Endodermal cell (in vitro differentiated cells): ENCODE results near the gene GRB14. TPM values are rescaled to one million over a fixed set of nuclear protein-coding genes. Genes with fewer than 3 reads are reported as not detected.

Experiments
- DNase-seq: peaks from one replicate; pipeline ENCODE4 v3.0.0-alpha.2; 2017
- H3K27ac ChIP-seq: 2 replicates; pipeline ENCODE4 v1.5.1; 2013; ENCODE audit warnings: mild to moderate bottlenecking, low read depth, low read length, moderate library complexity
- H3K27me3 ChIP-seq: 2 replicates; pipeline ENCODE4 v1.6.1; 2013; ENCODE audit warnings: mild to moderate bottlenecking, low read length, moderate library complexity; ENCODE audit not compliant: insufficient read depth, control insufficient read depth, poor library complexity, severe bottlenecking
- H3K36me3 ChIP-seq: 2 replicates; pipeline ENCODE4 v1.7.0; 2013; ENCODE audit warnings: mild to moderate bottlenecking, low read length, moderate library complexity; ENCODE audit not compliant: control insufficient read depth, insufficient read depth
- H3K4me1 ChIP-seq: one replicate; pipeline ENCODE4 v1.7.0; 2013; ENCODE audit warnings: low read length; ENCODE audit not compliant: control insufficient read depth, insufficient read depth
- H3K4me3 ChIP-seq: 2 replicates; pipeline ENCODE4 v1.5.1; 2013; ENCODE audit warnings: mild to moderate bottlenecking, low read length, moderate library complexity
- H3K9ac ChIP-seq: 2 replicates; pipeline ENCODE4 v1.6.1; 2013; ENCODE audit warnings: mild to moderate bottlenecking, low read length, moderate library complexity; ENCODE audit not compliant: poor library complexity, severe bottlenecking; ENCODE audit errors: extremely low read depth
- H3K9me3 ChIP-seq: 2 replicates; pipeline ENCODE4 v1.6.1; 2013; ENCODE audit warnings: mild to moderate bottlenecking, low read length, moderate library complexity; ENCODE audit not compliant: control insufficient read depth
- H3K27ac Mint-ChIP-seq: 2 replicates; pipeline ENCODE4 v1.8.0; 2020; ENCODE audit warnings: mixed read lengths
- H3K27me3 Mint-ChIP-seq: 2 replicates; pipeline ENCODE4 v1.8.0; 2021; ENCODE audit warnings: mild to moderate bottlenecking, mixed read lengths; ENCODE audit not compliant: insufficient read depth
- H3K36me3 Mint-ChIP-seq: 2 replicates; pipeline ENCODE4 v1.8.0; 2020; ENCODE audit warnings: low read depth, mixed read lengths
- H3K4me1 Mint-ChIP-seq: 2 replicates; pipeline ENCODE4 v1.8.0; 2020; ENCODE audit warnings: mixed read lengths
- H3K4me3 Mint-ChIP-seq: 2 replicates; pipeline ENCODE4 v1.8.0; 2020; ENCODE audit warnings: mild to moderate bottlenecking, moderate library complexity, mixed read lengths
- H3K9me3 Mint-ChIP-seq: 2 replicates; pipeline ENCODE4 v1.8.0; 2020; ENCODE audit warnings: mild to moderate bottlenecking, mixed read lengths
- CTCF ChIP-seq: fragments of 200-600 bp; sonication (generic); conservative IDR thresholded peaks from 2 replicates; pipeline ENCODE4 v1.5.0; 2021; ENCODE audit warnings: antibody characterized with exemption, mild to moderate bottlenecking
- WGBS, 2 experiments: methylation state at CpG; one replicate each; pipeline versions ENCODE4 v1.1.5 to v1.1.7; 2013; ENCODE audit warnings: missing lambda C conversion rate in 2 of 2, mixed read lengths in 1 of 2; ENCODE audit not compliant: insufficient coverage in 1 of 2, insufficient read length in 1 of 2; 5-methylcytosine and 5-hydroxymethylcytosine counted together
- total RNA-seq, 2 donors: library from RNA; stranded (reverse); fragmentation: NEBNext Ultra II Directional in 1 of 2; extraction: Animal tissue kit (Norgen Biotek cat#: 25700) in 1 of 2; gene quantifications; 2 replicates in 1 of 2; 3 replicates in 1 of 2; pipeline ENCODE4 v1.2.1, GENCODE V29; 2021

GRB14 gene
- total RNA-seq, 2 donors from 2014 or later: 16.5 to 21.4 TPM

- TF ChIP-seq CTCF: no peak
- H3K27ac Mint-ChIP-seq: no peak overlapping the region
- H3K27ac ChIP-seq: no peak overlapping the region
- no peaks in the 10 kb centered on the region for H3K27me3 ChIP-seq
- H3K27me3 Mint-ChIP-seq: no peaks in the 10 kb centered on the region
- no peaks in the 10 kb centered on the region for H3K36me3 Mint-ChIP-seq
- H3K4me1 Mint-ChIP-seq: peaks cover 11% of the 10 kb centered on the region
- no peaks in the 10 kb centered on the region for H3K9me3 ChIP-seq
- peaks cover 4% of the 10 kb centered on the region for H3K4me1 ChIP-seq
- WGBS, 2 experiments: 91 to 100% methylated on average over 1 to 5 of the region's 5 CpGs
- DNase-seq: no peak
- no peak overlapping the region for H3K9ac ChIP-seq
- H3K4me3 Mint-ChIP-seq: no peak overlapping the region
- H3K36me3 ChIP-seq: no peaks in the 10 kb centered on the region
- no peaks in the 10 kb centered on the region for H3K9me3 Mint-ChIP-seq
- H3K4me3 ChIP-seq: no peak overlapping the region
These were observed 171.6 kb downstream of the GRB14 start for GRCh38 chr2:164449706-164450105.

GRCh38 chr2:164447660-164448059 is 173.6 kb downstream of the GRB14 start:
- no peaks in the 10 kb centered on the region for H3K9me3 Mint-ChIP-seq
- DNase-seq: peak; percentile 45
- no peak overlapping the region for H3K4me3 ChIP-seq
- no peak overlapping the region for H3K9ac ChIP-seq
- H3K36me3 Mint-ChIP-seq: no peaks in the 10 kb centered on the region
- H3K4me1 Mint-ChIP-seq: peaks cover 11% of the 10 kb centered on the region
- peak overlapping the region; percentile 23 for H3K27ac Mint-ChIP-seq
- H3K4me3 Mint-ChIP-seq: no peak overlapping the region
- no peaks in the 10 kb centered on the region for H3K36me3 ChIP-seq
- no peaks in the 10 kb centered on the region for H3K27me3 Mint-ChIP-seq
- no peak overlapping the region for H3K27ac ChIP-seq
- H3K4me1 ChIP-seq: peaks cover 4% of the 10 kb centered on the region
- 90 to 92% methylated on average over 3 to 5 of the region's 5 CpGs for WGBS, 2 experiments
- no peaks in the 10 kb centered on the region for H3K27me3 ChIP-seq
- TF ChIP-seq CTCF: no peak
- no peaks in the 10 kb centered on the region for H3K9me3 ChIP-seq

Other genes starting within 250 kb of the GRB14 start
- gene COBLL1, start 220.3 kb upstream of the GRB14 start, total RNA-seq: 10 to 100 TPM; 16.5 to 17.3 TPM